NCI-H146 treated with DMSO at 0.1 percent for 48 hours (cell line): ENCODE results near the gene B3GALT6.
"Not testable (repeated sequence)": the region's sequence is repeated elsewhere in the genome, so short reads cannot be mapped to it uniquely, and the experiment has no call there.

Experiments used
- DNase-seq: peaks from one replicate; lab custom pipeline; 2025; ENCODE audit not compliant: unreplicated experiment; lab: John Stamatoyannopoulos, UW

The B3GALT6 gene

DNA sequence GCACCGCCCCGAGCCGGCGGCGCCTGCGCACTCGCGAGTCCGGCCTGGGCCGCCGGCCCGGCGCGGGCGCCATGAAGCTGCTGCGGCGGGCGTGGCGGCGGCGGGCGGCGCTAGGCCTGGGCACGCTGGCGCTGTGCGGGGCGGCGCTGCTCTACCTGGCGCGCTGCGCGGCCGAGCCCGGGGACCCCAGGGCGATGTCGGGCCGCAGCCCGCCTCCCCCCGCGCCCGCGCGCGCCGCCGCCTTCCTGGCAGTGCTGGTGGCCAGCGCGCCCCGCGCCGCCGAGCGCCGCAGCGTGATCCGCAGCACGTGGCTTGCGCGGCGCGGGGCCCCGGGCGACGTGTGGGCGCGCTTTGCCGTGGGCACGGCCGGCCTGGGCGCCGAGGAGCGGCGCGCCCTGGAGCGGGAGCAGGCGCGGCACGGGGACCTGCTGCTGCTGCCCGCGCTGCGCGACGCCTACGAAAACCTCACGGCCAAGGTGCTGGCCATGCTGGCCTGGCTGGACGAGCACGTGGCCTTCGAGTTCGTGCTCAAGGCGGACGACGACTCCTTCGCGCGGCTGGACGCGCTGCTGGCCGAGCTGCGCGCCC is at the start of gene B3GALT6:
Gene B3GALT6, plus strand, starts transcription at position 30 of the 588 bp plus-strand sequence. Its CDS starts 42 bp downstream, at position 72.
- DNase-seq, result no peak

DNA sequence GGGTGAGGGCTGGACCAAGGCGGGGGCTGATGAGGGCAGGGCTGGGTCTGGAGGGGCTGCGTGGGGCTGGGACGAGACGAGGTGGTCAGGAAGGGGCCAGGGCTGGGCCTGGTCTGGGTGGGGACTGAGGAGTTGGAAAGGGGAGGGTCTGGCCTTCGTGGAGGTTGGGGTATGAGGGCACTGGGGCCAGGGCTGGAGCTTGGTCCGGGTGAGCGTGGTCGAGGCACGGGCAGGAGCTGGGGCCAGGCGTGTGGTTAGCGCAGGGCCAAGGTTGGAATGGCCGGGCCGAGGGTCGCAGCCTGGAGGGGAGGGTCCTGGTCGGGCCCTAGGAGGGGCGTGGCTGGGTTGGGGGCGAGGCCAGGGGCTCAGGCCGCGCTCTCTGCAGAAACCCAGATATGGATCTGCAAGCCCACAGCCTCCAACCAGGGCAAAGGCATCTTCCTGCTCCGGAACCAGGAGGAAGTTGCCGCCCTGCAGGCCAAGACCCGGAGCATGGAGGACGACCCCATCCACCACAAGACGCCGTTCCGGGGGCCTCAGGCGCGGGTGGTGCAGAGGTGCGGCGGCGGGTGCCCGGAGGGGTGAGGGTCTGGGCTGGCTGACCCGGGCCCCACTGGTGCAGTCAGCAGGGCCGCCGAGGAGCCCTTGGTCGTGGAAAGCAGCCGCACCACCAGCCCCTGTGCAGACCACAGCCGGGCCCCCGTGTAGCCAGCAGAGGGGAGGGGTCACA is 49.4 kb upstream of the B3GALT6 start:
- DNase-seq, result no peak

DNA sequence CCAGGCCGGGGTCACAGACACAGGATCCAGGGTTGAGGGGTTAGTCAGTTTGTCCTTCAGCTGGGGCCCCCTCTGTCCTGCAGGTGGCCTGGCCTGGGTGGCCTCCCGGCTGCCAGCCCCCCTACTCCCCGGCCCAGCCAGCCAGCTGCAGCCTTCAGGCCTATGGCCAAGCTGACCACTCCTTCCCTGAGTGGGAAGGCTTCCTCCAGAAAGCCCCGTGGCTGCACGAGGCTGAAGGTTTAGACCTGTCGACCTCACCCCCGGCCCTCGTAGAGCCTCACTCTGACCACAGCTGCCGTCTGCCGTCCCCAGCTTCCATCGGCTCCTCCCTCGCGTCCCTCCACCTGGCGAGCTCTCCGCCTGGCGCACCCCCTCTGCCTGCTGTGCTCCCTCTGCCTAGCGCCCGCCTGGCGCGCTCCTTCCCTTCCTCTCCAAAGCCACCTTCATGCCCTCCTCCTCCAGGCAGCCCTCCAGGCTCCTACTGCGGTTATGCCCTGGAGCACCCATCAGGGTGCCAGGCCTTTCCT is 48.8 kb upstream of the B3GALT6 start:
- no peak for DNase-seq

DNA sequence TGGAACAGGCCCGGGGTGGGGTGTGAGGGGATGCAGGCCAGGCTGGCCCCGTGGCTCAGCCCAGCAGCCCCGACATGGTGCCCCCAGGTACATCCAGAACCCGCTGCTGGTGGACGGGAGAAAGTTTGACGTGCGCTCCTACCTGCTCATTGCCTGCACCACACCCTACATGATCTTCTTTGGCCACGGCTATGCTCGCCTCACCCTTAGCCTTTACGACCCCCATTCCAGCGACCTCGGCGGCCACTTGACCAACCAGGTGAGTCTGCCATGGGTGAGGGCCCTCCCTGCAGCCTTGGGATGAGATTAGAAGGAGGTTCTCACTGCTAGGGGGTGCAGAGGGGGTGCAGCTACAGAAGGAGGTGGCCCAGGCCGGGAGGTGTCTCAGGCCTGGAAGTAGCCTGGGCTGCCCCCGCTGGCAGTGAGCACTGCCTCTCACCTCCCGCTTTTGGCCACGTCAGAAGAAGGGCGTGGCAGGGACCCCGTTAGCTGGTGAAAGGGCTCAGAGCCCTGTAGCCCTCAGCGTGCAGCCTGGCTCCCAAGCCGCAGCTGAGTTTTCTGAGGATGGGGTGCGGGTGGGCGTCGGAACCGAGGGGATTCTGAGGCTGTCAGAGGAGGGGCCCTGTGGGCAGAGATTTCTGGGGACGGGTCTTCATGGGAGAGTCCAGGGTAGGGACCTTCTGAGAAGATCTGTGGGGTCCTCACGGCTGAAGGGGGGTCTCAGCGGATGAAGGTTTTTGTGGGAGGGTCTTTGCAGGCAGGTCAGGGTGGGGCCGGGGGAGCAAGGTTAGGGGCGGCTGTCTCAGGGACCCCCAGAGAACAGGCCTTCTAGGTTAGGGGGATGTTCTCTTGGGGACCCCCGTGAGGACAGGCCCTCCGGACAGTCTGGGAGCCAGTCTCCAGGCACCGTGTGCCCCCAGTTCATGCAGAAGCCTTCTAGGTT is 47.9 kb upstream of the B3GALT6 start:
- DNase-seq, result no peak

DNA sequence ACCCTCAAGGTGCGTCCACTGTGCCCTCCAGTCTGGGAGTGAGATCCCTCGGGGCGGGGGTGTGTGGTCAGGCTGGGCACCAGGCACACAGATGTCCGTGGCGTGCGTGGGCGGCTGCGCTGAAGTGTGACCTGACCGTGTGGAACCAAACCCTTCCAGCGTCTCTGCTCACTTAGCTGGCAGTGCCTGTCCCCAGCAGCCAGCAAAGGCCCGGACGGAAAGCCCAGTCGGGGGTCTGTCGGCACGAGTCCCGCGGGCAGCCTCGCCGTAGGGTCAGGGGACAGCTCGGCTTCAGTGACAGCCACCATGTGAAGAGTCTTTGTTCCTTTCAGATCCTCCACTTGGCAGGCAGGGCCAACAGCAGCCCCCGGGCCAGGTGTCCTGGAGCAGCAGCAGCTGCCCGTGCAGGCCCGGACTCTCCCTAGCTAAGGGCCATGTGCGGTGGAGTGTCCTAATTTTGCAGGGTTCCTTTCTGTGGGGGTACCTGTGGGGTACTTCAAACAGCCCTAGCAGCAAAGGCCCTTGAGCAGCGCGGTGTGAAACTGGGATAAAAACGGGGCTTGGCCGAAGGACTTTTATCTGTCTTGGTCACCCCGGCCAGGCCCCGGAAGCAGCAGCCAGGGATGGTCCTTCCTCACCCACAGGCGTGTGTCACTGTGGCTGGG is 46.8 kb upstream of the B3GALT6 start:
- no peak for DNase-seq

DNA sequence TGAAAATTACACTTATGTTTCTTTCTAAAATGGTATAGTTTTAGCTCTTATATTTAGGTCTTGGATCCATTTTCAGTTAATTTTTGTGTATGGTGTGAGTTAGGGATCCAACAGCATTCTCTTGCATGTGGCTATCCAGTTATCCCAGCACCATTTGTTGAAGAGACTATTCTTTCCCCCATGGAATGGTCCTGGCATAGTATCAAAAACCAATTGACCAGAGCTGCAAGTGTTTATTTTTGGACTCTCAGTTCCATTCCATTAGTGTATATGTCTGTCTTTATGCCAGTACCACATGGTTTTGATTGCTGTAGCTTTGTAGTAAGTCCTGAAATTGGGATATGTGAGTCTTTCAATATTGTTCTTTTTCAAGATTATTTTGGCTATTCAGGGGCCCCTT is 44.1 kb upstream of the B3GALT6 start:
- no peak for DNase-seq

DNA sequence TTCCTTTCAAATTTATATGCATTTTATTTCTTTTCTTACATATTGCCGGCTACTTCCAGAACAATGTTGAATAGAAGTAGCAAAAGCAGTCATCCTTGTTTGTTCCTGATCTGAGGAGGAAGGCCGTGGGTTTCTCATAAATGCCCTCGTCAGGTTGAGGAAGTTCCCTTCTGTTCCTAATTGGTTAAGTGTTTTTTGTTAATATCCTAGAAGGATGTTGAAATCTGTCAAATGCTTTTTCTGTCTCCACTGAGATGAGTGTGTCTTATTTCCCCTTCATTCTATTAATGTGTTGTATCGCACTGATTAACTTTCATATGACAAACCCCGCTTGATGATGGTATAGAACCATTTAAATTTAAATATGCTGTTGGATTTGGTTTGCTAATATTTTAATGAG is 42.9 kb upstream of the B3GALT6 start:
- DNase-seq, result no peak

DNA sequence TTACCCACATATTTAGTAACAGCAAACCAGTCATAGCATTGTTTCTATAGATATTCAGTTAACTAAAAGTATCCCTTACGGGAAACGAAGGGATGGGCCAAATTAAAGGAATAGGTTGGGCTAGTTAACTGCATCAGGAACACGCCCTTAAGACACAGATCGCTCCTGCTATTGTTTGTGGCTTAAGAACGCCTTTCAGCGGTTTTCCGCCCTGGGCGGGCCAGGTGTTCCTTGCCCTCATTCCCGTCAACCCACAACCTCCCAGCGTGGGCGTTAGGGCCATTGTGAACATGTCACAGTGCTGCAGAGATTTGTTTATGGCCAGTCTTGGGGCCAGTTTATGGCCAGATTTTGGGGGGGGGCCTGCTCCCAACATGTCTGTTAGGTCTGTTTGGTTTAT is 40.3 kb upstream of the B3GALT6 start:
- no peak for DNase-seq

DNA sequence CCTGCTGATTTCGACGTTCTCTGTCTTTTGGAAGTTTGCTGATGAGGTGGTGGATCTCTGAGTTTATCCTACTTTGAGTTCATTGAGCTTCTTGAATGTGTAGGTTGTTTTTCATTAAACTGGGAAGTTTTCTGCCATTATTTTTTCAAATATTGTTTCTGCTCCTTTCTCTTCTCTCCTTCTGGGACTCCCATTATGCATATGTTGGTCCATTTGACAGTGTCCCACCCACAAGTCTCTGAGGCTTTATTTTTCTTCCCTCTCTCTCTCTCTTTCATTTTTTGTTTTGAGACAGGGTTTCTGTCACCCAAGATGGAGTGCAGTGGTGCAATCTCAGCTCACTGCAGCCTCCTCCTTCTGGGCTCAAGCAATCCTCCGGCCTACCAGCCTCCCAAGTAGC is 37.3 kb upstream of the B3GALT6 start:
- DNase-seq, result no peak

DNA sequence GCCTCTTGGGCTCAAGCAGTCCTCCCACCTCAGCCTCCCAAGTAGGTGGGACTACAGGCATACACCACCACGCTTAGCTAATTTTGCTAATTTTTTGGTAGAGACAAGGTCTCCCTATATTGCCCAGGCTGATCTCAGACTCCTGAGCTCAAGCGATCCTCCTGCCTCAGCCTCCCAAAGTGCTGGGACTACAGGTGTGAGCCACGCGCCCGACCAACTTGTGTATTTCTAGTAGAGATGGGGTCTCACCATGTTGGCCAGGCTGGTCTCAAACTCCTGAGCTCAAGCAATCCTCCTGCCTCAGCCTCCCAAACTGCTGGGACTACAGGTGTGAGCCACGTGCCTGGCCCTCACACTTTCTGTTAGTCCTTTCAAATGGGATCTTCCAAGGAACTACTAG is 36.3 kb upstream of the B3GALT6 start:
- not testable (repeated sequence) for DNase-seq

DNA sequence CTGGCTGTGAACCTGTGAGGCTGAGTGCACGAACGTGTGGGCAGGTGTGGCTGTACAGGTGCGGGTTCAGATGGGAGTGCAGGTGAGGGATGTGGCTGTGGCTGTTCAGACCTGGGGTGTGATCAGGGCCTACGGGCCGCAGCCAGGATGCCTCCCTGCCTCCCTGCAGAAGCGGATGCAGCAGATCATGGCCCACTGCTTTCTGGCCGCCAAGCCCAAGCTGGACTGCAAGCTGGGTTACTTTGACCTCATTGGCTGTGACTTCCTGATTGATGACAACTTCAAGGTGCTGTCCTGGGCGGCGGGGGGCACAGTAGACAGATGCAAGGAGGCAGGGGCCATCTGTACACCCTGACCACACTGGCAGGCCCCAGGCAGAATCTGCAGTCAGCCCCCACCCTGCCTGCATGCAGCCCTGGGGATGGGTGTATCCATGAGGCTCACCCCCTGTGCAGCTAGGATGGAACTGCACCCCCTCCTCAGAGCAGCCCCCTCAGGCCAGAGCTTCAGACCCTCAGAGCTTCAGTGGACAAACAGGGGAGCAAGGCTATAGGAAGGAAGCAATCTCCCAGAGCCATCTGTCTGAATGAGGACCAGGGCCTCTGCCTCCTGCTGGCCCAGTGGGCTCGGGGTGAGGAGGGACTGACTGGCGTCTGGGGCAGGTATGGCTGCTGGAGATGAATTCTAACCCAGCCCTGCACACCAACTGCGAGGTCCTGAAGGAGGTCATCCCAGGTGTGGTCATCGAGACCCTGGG is 35.4 kb upstream of the B3GALT6 start:
- DNase-seq, result no peak

DNA sequence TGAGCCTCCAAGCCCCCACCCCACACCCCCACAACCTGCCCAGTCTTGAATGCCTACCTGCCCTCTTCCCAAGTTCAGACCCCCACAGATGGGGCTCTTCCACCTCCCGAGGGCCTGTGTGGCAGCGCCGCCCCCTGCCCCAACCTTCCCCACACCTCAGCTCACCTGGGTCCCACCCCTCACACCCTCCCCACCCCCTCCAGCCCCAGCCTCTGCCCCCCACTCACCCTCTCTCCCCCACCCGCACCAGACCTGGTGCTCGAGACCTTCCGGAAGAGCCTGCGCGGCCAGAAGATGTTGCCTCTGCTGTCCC is 34.9 kb upstream of the B3GALT6 start:
- no peak for DNase-seq

DNA sequence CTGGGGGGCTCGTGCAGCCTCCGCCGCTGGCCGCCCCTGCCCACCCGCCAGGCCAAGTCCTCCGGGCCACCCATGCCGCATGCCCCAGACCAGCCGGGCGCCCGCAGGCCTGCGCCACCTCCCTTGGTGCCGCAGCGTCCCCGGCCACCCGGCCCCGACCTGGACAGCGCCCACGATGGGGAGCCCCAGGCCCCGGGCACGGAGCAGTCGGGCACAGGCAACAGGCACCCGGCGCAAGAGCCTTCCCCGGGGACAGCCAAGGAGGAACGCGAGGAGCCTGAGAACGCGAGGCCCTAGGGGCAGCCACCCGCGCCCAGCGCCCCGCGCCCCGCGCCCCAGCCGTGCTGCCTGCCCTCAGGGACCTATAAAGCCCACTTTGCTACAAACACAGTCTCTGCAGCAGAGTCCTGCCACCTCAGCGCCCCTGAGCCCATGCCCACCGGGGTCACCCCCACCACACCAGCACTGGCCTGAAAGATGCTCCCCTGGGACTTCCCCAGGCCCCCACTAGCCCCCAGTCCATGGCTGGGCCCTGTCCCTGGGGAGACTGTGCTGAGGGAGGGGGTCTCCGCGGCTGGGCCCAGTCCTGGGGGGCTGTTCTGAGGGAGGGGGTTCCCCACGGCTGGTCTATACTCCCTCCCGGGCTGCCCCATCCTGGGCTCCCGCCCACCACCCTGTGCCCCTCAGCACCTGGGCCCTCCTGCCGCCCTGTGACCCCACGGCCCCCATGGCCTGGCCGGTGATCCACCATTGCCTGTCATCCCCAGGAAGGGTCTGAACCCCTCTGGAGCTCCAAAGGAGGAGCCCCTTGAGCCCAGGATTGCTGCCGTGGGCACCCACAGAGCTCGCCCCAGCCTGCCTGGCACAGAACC is 34.2 kb upstream of the B3GALT6 start:
- DNase-seq, result no peak

DNA sequence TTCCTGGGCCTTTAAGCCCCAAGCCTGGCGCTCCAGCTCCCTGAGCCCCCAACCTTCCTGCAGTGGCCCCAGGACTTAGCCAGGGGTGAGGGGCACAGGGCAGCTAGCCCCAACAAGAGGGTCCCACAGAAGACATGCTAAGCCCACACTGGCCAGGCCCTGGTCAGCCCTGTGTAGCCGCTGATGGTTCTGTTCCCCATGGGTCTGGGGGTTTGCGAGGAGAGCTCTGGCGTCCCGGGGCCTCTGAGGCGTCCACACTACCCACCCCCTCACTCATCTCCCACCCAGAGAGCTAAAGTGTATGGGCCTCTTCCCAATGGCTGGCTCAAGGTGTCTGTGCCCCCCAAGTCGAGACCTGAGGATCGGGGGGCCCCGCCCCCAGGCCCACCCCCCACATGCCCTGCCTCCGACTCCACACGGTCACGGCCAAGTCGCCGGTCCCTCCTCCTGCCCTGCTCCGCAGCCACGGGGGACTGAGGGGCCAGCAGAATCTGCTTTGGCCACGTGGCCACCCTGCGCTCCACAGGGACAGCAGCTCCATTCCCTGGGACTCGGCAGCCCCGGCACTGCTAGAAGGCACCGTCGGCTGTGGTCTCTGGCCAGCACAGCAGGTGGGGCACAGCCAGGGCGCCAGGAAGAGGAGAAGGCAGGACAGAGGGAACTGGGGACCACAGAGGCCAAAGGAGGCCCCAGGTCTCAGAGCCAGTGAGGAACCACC is 33.5 kb upstream of the B3GALT6 start:
- no peak for DNase-seq

DNA sequence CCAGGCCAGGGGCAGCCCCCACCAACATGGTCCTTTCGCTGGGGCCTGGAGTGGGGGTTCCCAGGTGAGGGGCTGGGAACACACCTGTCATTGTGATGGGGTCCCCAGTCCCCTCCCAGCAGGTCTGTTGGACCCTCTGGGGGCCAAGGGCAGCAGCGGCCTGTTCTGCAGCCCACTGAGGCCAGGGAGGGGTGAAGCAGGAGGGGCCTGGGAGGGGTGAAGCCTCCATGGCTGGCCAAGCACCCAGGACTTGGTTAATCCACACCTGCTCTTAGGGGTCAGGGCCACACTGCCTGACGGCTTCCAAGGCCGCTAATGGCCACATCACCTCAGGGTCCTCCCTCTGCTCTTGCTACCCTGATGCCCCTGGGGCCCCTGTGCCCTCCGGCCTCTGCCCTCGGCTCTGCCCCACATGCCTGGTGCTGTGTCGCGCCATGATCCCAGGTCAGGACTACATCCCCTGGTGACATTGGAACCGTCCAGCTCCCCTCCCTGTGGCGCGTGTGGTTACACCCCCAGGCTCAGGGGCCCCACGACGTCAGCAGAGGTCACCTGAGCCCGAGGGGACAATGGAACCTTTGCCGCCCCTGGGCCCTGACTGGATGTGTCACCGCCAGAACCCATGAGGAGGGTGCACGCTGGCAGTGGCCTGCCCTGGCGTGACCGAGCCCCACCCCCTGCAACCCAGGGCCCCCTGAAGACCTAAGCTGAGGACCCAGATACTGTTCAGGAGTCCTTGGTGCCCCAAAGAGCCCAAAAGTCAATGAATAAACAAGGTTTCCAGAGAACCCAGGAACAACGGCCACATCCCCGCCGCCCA is 32.7 kb upstream of the B3GALT6 start:
- DNase-seq, result no peak

DNA sequence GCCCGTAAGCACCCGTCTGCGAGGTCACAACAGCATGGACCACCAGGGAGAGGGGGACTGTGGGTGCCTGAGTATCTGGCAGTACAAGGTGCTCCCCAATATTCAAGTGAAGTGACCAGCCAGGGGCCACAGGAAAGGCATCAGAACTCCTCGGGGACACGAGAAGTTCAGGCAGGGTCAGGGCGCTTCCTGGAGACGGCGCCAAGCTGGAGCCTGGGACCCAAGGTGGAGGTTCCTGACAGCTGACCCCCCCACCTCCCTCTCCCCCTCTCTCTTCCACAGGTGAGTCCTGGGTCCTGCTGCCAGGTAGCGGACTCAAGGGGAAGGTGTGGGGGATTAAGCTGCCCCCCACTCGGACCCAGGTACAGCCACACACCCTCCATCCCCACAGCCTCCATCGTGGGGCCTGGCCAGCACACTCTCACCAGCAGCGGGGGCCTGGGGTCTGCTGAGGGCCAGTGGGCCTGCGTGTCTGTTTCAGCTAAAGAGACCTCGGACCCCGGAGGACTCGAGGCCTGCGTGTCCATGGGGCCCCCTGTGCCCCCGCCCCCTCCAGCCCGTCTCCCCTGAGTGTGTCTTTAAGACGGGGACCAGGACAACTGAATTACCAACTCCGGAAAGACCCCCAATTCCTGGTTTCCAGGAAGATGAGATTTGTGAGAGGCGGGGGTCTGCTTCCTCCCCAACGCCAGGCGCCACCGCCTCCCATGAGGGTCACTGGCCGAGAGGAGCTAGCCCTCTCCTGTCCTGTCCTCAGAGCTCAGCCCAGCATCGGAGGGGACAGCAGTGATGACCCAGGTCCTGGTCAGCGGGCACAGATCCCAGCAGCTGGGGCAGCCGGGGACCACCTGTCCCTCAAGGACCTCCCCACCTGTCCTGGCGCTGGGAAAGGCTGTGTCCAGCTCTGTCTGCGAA is 31.8 kb upstream of the B3GALT6 start:
- no peak for DNase-seq
